DMS79 (cell line): ENCODE data around the gene IPCEF1.

Source experiments
- DNase-seq: peaks from one replicate; lab custom pipeline; 2025; lab: John Stamatoyannopoulos, UW

Gene IPCEF1

DNA sequence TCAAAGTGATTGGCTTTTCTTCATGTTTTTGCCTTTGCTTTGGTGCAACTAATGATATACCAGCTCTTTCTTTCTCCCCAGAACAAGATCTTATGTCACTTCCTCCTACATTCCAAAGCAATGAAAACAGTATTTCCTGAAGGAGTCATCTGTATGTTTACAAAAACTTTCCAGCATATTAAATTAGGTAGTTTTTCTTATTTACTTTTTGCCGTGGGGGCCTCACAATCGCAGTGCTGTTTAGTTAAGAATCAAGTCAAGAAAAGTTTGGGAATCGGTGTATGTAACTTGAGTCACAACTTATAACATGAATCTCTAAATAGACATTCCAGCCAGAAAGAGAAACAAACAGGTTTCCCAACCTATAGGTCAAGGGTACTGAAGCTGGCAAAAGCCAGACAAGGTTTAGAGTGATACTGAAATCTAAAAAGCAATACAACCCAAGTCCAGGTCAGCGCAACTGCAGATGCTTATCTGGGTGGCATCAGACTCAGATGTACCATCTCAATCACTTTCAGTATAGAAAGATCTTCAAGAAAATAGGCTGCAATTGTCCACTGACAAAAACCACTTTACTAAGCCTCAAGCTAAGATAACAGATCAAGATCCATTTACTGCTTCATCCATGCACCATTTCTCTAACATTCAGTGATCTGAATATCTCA lies 63.6 kb downstream of the IPCEF1 start:
- DNase-seq = no peak

GRCh38 chr6:154292066-154292465 lies 64.5 kb downstream of the IPCEF1 start:
- no peak for DNase-seq

GRCh38 chr6:154289818-154290508 lies 66.6 kb downstream of the IPCEF1 start:
- no peak for DNase-seq

DNA sequence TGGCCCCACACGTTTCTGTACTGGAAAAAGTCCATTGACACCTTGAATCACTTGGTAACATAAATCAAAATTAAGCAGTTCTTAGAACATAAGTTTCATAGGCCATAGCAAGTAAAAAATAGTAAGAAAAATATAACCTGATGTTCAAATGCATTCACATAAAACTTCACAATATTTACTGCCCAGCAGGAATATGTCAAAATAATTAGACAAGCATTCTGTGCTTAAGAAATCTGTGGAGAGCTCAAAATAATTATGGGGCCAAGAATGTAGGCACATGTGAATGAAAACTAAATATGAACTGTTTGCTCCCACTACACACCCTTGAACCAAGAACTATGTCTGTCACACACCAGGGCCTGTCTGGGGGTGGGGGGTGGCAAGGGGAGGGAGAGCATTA lies 70.8 kb downstream of the IPCEF1 start:
- DNase-seq = no peak

DNA sequence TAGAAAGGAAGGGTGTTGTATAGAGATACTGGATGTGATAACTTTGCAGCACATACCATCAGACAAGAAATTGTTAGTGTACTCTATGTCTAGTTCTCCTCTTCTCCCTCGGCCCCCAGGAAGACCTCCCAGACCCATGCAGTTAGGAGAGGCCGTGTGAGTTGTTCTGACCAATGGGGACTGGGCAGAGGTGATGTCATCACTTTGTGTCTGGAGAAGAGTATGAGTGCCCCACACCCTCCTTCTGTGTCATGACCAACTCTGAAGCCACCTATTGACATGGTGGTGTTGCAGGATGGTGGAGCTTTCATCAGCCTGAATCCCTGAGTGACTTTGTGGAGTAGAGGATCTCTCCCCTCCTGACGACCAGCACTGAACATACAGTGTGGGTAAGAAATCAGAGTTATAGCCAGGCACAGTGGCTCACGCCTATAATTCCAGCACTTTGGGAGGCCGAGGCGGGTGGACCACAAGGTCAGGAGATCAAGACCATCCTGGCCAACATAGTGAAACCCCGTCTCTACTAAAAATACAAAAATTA lies 72.2 kb downstream of the IPCEF1 start:
- DNase-seq = no peak

DNA sequence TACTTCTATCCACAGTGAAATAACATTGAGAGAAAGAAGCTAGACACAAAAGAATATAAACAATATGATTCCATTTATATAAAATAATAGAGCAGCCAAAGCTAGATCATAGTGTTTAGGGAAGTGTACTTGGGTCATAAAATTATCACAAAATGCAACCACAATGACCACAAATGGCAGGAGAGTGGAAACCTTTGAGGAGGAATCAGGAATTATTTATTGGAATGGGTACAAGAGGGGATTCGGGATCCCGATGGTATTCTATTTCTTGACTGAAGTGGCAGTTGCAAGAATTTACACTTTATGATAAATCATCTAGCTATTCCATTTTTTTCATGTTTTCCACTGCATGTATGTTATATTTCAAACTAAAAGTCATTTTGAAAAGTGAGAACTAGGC lies 76.1 kb downstream of the IPCEF1 start:
- DNase-seq = no peak

GRCh38 chr6:154277629-154278017 lies 79.0 kb downstream of the IPCEF1 start:
- DNase-seq = no peak

- no peak for DNase-seq
These were observed 79.6 kb downstream of the IPCEF1 start for GRCh38 chr6:154276810-154277628.

DNA sequence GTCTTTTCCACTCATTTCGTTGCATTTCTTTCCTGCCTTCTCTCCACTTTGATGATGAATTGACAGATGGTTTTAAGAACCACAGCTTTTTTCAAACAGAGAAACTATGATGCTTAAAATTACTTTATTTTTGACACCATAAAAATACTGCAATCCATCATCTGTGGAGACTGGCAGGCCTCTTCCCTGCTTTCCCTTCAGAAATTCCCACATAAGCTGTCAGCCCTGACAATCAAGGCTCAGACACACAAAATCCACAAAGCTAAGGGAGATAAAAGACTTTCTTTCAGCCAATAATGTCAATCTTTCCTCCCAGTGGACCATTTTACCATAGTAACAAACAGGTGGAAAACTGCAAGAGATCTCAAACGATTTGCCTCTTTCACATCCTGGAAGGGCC lies 82.4 kb downstream of the IPCEF1 start:
- DNase-seq = no peak

DNA sequence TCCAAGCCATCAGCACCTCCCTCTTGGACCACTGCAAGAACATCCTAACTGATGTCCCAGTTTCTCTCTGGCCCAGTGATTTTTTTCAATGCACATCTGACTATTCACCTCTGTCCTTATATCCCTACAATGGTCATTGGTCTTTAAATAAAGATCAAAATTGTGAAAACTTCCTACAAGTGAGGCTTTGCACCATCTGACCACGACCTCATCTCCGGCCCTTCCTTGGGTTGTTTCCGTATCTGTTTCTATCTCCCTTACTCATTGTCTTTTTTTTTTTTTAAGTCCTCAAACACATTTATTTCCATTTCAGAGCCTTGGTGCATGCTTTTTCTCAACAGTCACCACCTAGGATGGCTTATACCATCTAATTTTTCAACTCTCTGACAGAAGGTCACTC lies 88.1 kb downstream of the IPCEF1 start:
- no peak for DNase-seq

GRCh38 chr6:154267508-154268106 lies 89.0 kb downstream of the IPCEF1 start:
- DNase-seq = no peak

DNA sequence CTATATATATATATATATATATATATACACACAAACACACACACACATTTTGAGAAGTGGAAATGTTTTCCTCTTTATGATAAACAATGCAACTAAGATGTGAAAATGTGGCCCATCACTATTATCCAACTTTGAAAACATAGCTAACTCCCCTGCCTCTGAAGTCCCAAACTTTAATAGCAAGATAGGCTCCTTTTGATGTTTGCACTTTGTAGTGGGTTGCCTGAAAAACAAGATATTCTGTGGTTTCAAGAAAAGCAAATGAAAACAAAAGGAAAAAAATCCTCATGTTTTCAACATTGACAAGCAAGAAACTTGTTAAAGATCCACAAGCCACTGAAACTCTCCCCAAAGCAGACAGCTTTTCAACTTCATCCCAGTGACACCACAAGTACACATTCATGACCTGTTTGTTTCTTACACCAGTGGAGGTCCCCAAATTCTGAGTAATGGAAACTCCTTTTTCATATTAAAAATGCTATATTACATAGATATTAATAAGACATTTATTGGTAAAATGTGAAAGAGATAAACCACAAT lies 90.0 kb downstream of the IPCEF1 start:
- no peak for DNase-seq

- DNase-seq = no peak
These were observed 94.8 kb downstream of the IPCEF1 start for GRCh38 chr6:154261688-154262397.

DNA sequence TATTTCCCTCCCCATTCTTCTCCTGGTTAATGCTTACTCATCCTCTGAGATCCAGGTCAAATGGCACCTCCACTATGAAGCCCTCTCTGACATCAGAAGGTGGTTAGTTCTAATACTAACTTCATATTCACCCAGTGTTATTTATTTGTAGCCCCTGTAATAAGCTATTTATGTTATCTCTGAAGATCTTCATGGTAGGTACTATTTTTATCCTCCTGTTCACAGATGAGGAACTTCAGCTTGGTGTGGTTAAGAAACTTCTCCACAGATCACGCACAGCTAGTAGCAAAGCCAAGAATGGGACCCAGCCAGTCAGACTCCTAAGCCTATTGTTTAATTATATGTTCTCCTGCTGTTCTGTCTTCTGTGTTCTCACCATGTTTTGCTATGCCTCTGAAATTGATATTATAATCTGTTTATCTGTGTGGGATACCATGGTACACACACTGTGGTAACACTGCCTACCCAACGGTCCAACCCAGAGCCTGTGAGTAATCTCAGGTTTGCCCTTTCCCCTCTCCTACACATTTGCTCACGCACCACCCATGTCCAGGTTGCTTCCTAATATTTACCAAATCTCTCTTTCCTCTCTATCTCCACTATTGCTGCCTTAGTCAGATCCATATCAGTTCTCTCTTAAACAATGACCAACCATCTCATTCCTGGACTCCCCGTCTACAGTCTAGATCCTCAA lies 98.4 kb downstream of the IPCEF1 start:
- no peak for DNase-seq

- DNase-seq = no peak
These were observed 99.5 kb downstream of the IPCEF1 start for GRCh38 chr6:154257067-154257466.

- DNase-seq = no peak
These were observed 103.9 kb downstream of the IPCEF1 start for GRCh38 chr6:154252678-154253077.

DNA sequence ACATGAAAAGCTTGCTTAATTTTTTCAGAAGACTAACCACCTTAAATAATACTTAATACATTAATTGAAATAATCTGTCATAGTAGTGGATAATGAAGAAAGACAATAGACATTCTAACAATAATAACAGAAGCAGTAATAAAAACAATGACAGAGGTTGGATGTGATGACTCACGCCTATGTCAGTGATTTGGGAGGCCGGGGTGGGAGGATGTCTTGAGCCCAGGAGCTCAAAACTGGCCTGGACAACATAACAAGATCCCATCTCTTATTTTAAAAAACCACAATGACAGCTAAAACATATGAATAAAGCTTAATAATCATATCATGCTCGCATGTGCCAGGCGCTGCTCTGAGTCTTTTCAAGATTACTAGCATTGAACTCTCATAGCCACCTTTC lies 105.5 kb downstream of the IPCEF1 start:
- no peak for DNase-seq

DNA sequence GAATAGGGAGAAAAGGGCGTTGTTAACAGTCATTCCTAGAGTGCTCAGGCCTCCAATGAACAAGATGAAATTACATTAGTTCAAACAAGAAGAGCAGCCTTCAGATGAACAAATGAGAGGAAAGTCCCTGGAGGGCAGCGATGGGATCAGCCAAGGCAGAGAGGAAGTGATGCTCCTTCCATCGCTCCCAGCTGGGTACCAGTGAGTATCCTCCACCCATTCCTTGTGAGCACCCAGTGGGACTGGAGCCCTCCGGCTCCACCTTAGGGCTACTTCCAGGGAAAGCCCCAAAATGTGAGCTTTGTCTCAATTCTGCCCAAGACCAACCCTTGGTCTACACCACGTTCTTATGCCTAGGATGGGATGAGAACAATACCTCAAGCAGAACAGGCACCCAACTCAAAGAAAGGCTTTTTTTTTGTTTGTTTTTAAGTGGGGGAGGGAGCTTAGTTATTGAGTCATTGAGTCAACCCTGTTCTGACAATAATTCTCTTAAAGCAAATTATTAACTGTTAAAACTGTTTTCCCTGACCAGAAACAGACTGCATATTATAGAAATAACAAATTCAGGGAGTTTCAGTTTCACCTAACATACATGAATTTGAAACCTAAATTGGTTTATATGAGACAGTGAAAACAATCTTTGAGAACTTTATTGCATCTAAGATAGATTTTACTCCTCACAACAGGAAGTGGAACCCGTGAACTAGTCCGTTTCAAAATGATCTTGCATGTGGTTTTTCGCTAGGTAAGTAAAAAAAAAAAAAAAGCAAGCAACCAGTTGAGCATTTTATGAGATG lies 106.9 kb downstream of the IPCEF1 start:
- no peak for DNase-seq

DNA sequence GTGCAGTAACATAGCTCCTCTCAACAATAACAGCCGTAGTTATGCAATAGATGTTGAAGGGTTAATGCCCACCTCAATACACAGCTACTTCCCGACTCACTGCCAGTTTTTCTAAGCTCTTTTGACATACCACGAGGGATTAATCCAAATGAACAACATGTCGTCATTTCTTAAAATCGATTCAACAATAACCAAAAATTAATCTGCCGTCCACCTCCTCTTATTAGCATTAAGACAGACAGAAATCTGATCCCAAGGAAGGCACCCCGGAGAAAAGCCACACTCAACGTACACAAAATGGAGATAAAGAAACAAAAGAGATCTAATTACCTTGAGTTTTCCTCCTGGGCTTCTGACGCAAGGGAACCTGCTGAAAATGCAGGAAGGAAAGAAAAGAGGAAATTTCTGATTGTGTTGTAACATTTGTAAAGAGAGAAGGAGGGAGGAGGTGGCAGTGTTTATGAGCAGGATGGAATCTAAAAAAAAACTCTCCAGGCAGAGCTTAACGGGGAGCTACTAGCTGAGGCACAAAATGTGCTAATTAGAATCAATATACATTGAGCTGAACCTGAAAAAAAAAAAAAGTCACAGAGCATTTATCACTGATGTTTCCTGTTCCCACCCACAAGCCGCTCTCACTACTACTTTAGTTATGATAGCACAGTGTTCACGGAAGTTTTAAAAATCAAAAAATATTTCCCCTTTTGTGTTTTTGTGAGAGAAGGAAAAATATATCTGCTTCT lies 109.3 kb downstream of the IPCEF1 start:
- no peak for DNase-seq
